ENCODE results near the gene ATXN7L2.

The ATXN7L2 gene

DNA sequence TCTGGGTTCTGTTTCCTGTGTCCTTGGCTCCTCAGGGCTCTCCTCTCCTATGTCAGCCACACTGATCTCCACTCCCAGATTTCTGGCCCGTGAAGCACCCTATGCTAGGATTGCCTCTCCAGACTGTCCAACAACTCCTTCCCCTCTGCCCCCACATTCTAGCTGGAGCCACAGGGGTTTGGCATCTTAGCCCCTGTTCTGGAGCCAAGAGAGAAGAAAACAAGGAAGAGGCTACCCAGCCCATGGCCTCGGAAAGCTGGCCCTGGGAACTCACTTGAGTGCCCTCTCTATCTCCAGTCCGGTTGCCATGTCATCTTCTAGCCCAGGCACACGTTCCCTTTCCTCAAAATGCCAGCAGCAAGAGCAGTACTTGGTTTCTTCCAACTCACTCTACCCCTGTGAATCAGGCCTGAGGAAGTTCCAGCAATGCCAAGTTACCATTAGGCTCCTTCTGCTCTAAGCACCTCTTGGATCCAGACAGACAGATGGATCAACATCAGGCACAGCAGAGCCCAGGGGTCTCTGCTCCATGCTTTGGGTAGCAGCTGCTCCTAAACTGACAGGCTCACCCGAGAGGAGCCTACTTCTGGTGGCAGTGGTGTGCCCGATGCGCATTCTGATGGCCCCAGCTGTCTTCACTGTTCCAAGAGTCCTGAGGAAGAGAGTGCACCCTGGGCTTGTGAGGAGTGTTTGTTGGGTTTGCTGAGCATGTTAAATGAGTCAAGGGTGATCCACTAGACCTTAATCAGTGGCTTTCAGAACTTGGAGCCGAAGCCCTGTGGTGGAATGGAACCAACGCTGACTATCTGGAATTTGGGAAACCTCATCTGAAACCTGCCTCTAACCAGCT, 44.4 kb downstream of the ATXN7L2 start:
- DNase-seq: no peak

DNA sequence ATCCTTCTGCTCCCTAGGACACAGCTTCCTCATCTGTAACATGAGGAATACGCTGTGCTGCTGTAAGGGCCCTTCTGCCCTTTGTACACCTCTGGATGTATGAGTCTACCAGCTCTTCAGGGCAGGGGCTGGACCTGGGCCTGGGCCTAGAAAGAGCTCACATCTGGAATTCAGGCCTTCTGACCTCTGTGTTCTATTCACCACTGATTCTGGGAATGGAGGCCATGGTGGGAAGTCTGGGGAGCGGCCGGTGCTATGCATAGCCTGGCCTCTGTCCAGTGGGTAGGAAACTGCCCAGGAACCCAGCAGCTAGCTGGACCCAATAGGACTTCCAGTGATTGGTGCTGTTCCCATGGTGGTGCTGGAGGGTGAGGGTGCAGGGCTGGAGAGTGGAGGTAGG, 45.0 kb downstream of the ATXN7L2 start:
- DNase-seq: no peak

DNA sequence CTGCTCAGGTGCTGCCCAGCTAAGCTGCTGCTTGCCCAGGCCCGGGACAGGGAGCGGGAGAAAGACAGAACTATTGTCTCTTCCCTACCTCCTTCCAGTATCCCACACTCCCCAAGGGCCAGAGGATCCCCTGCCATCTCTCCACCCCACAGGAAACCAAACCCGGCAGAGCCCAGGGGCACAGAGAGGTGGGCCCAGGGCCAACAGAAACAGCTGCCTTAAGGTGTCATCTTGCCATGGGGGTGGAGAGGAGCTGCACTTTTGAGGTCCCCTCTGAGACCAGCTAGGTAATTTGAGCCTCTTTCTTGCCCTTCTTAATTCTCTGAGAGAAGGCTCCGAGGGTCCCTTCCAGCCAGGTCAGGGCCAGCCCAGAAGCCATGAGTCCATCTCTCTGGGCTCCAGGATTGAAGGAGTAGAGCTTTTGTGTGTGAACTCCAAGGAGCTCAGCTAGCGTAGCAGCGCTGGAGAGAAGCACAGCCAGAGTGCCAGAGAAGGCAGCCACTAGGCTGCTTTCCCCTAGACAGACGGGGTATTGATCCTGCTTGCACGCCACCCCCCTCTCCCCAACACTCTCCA, 46.3 kb downstream of the ATXN7L2 start:
- DNase-seq: no peak

DNA sequence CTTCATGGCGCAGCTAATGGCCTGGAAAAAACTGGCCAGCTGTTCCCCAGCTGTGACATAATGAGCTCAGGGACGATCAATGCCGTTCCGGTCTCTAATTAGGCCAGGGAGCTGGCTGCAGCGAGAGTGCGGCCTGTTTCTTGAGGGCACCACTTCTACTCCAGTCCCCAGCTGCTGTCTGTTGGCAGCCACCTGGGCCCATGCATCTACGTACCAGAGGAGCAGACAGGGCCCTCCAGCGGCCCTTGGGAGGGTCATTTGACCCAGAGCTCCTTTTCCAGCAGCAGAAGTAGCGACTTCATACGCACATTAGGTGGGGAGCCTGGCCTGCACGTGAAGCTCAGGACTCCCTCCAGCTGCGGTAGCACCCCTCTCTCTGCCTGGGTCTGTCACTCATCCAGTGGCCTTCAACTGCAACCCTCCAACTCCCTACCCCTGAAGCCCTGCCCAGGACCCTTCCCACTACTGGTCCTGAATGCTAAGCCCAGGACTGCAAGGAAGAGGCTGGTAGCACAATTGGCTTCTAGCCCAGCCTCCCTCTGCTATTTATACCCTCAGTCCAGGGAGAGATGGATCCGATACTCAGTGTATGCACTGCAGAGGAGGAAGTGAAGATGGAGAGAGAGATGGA, 46.9 kb downstream of the ATXN7L2 start:
- no peak for DNase-seq

DNA sequence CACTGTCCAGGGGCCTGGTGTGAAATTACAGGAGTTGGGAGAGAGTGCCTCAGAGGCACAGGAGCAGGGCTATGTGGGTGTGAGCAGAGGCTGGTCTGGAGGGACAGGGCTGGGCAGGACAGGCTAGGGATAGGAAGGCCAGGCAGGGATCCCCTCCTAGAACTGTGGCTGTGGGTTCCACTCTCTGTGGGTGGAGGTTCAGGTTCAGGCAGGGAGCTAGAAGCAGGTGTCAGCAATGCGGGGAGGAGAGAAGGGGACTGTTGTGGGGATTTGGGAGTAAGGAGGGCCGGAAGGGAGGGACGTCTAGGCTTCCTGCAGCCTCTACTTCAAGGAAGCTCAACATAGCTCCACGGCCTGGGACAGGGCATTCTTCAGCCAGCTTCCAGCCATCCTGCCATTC, 47.7 kb downstream of the ATXN7L2 start:
- no peak for DNase-seq

DNA sequence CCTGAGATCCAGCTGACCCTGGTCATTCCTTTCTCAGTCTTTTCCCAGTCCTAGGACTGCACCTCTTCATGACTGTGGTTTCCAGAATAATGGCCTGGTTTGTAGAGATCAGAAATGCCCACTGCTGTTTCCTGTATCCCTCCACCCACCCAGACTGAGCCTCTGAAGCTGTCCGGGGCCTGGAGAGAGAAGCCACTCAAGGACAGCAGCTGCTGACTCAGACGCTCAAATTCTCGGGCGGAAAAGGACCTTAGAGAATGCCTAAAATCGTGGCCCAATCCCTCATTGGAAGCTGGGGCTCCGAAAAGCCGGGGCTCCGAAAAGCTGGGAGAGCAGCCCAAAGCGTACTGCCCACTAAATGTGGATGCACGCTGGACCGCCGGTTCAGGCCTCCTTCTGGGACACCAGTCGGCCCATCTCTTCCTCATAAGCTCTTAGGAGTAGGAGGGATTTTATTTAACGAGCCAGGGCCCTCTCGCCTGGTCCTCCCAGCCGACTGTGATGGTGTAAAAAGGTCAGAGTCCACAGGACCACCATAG, 48.2 kb downstream of the ATXN7L2 start:
- DNase-seq: no peak

DNA sequence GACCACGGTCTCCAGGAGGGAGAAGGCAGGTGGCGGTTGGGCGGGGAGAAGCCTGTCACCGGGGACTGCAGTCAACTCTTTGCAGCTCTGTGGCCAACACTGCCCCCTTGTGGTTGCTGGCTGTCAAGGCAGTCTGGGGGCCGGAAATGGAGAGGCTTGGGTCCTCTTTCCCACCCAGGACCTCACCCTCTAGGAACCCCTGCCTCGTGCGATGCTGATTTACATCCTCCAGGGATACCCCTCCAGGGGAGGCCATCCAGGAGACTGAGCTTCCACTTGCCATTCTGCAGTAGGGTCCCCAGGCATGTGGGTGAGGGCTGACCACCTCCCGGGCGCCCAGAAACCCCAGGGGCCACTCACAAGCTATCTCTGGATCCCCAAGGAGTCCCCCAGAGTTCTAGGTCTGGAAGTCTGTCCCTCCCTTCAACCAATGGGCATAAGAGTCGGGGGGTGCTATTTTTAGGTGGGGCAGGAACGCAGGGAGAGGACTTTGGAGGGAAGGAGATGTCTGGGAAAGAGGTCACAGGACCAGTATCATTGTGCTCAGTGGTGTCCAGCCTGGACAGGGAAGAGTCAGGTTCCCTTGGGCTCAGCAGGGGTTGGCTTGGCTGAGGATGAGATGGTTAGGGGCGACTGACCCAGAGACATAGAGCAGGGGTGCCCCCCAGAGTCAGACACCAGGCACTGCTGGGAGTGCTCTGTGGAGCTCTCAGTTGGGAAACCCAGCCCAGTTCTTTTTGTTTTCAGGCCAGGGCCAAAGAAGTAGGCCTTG, 48.8 kb downstream of the ATXN7L2 start:
- DNase-seq: peak; percentile 84

DNA sequence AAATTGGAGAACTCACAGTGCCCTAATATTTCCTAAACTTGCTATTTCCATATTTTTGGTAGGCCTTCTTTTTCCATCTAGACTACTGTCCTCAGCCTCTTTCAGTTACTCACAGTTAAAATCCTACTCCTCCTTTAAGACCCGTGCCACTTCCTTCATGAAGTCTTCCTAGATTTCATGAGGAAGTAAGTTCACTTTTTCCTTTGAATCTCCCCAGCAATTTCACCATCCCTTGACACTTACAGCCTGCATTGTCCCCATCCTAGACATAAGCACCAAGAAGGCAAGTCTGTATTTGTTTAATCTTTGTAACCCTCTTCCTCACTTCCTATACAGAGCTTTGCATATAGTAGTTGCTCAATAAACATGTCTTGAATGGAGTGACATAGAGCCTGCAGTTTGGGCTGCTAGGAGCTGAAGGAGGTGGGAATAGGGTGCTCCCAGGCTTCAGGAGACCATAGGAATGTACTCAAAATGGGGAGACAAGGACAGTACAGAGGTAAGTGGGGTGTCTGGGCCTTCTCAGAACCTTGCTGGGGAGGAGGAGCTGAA, 50.7 kb downstream of the ATXN7L2 start:
- DNase-seq: no peak

DNA sequence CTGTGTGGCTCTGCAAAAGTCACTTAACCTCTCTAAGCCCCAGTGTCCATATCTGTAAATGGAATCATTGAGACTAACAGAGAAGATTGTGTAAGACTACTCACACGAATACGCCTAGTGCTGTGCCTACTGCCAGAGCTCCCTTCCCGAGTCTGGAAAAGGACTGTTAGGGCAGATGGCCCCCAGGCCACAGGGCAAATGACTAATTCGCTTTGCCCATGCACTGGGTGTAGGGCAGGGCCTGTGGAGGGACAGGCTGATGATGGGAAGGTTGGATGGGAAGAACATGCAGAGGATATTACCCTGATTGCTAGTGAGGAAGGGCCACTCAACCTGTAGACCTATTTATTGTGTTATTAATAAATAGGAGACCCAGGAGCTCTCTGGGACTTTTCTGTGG, 51.8 kb downstream of the ATXN7L2 start:
- DNase-seq: no peak

DNA sequence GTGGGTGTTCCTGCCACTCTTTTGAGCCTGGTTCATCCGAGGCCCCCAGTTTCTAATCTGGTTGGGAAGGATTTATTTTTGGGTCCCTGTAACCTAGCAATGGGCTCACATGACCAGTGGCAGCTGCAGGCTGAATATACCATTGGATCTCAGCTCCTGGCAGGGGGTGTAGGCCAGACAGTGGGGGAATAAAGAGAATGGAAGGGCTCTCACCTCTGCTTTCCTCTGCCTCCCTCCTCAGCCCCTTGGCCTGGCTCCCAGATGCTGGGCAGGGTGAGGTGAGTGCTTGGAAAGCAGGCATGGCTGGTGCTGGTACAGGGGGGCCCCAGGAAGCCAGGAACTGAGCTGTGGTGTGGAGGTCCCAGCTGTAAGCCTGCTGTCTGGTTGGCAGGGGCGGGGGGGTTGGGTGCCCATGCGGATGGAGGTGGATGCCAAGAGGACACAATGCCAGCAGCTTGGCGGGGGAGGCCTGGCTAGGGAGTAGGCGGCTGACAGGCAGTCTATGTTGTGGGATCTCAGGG, 52.3 kb downstream of the ATXN7L2 start:
- DNase-seq: no peak

DNA sequence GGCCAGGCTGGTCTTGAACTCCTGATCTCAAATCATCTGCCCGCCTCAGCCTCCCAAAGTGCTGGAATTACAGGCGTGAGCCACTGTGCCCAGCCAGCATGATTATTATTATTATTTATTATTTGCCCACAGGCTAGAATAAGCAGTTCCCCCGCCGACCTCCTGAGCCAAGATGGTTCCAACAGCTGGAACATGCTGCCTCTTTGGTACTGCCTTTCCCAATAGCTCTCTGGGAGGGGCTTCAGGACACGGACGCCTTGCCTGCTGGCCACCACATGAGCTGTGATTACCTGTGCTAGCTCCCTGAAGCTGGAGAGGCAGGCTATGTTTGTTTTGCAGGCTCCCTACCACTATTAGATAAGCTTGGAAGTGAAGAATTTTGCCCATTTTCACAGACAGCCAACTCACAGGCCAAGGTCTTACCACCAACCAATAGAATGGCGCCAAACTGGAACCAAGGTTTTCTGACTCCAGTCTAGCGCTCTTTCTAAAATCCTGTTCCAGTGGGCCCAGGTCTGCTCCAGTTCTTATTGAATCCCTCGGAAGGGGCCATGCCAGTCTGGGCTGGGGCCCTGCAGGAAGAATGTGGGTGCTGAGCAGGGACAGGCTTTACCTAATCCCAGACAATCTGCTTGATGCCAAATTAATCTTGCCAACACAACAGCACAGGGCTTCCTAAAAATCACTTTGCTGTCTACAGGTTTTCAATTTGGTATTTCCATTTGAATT, 53.9 kb downstream of the ATXN7L2 start:
- no peak for DNase-seq

DNA sequence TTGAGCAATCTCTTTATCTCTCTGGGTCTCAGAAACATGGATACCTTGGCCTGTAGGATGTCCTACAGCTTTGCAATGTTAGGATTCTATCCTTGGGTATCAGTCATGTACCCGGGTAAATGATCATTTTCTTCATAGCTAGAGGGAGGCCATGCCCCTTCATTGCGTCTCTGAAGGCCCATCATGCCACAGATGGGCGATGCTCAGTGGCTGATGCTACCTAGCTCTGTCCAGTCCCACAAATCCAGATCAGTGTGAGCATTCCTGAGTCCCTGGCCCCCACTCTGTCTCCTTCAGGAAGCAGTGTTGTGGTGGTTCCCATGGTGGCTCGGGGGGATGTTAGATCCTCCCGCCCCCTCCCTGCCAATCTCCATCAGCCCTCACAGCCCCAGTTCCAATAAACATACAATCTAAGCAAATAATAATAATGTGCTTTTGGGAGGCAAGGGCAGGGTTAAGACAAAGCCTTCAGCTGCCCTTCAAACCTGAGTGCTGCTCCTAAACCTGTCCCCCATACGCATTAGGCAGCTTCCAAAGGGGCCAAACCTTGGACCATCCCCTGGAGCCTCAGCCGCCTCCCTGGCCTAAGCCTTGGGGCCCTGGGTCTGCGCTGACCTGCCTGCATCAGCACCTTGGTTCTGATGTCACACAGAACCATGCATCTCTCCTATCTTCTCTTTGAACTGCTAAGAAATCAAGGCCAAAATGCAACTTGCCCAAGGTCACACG, 55.3 kb downstream of the ATXN7L2 start:
- DNase-seq: no peak

DNA sequence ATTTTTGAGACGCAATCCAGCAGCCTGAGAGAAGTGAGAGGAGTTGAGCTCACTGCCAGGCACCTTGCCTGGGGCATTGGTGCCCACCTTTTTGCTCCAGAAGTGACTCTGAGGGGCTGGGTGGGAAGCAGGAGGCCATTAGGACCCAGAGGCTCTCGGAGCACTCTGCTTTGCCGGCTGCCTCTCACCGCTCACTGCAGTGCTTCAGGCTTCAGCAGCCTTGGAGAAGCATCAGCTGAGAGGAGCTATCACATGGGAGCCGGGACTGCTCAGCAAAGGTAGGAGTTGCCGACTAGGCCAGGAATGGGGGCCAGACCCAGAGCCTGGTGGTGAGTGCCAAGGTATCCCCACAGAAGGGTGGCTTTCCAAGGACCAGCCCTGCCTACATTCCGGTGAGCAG, 56.0 kb downstream of the ATXN7L2 start, which contains the start of gene GPR61:
GPR61 (plus strand) TSS at position 197 of the 400 bp plus-strand sequence. CDS start 3,151 bp downstream, outside the sequence.
- DNase-seq: no peak

DNA sequence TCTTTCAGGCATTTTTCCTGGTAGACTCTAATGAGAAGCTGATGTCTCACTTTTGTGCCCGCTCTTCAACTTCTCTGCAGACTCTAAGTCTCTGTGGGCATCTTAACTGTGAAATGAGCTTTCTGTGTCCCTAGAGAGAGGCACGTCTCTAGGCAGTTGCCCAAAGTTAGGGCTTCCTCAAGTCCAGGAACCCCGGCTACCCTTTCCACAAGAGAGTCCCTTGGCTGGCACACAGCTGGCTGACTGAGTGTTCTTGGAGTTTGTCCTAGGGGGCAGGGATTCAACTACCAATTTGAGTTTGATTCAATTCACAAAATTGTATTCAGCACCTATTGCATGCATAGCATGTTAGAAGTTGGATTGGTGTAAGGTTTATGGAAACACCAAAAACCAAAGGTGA, 57.4 kb downstream of the ATXN7L2 start:
- DNase-seq: no peak

Data from CD4-positive, alpha-beta T cell treated with Interferon gamma for 1 hour (primary cell).